ENCODE measurements around the gene MAPK6. TPM values are rescaled to one million over a fixed set of nuclear protein-coding genes. Genes with fewer than 3 reads are reported as not detected.

Gene MAPK6
- total and polyA plus RNA-seq, 9 of the 15 experiments (the other 6 are each of a cell fraction or from before 2014, with no cell fraction given) = 28.5 to 97.1 (median 74.0) TPM

- no peak for TF ChIP-seq CHD7 (IDR thresholded peaks at IDR 0.05; ENCODE audit: low read depth, low read length)
- TF ChIP-seq SP2 (IDR thresholded peaks at IDR 0.05; ENCODE audit: extremely low read depth, low read depth, low read length, poor library complexity, severe bottlenecking) = no peak
- no peak for TF ChIP-seq E2F4 (CRISPR knock-in tag; IDR thresholded peaks at IDR 0.05; ENCODE audit: low read depth)
- TF ChIP-seq CEBPB (tag; IDR thresholded peaks at IDR 0.05) = peak; percentile 97
- no peak for TF ChIP-seq SETDB1 (IDR thresholded peaks at IDR 0.05; ENCODE audit: low read length)
- 0 out of 2 replicates have a peak, but pooled peaks have one; percentile 21 for TF ChIP-seq BACH1 (tag; IDR thresholded peaks at IDR 0.05)
- peak in 1 of 2 experiments; percentile 37; a peak in 1 of 4 replicates for TF ChIP-seq MNT (conservative IDR thresholded peaks at IDR 0.05)
- no peak for TF ChIP-seq ZNF764 (CRISPR knock-in tag; IDR thresholded peaks at IDR 0.05; ENCODE audit: low read depth)
- no peak for TF ChIP-seq PML (IDR thresholded peaks at IDR 0.05; ENCODE audit: low read length)
- no peak for TF ChIP-seq ELK1 (CRISPR knock-in tag; IDR thresholded peaks at IDR 0.05)
- no peak for TF ChIP-seq ZKSCAN8 (CRISPR knock-in tag; IDR thresholded peaks at IDR 0.05)
Measured at GRCh38 chr15:52013151-52013791, 5.7 kb upstream of the MAPK6 start (continued).

Data from K562 (cell line).